Gastrocnemius medialis (tissue), 4 donors: ENCODE measurements around the gene CRYM. TPM values are rescaled to one million over a fixed set of nuclear protein-coding genes. Genes with fewer than 3 reads are reported as not detected.
"Not testable (repeated sequence)": the region's sequence is repeated elsewhere in the genome, so short reads cannot be mapped to it uniquely, and the experiment has no call there.

Experiments
- ATAC-seq, 2 donors: fragments of 150-250 bp; one replicate each; pipeline ENCODE4 v1.9.1; 2016
- DNase-seq, 2 donors: peaks; one replicate each; pipeline ENCODE4 v3.0.0-alpha.2; 2019
- H3K27ac ChIP-seq, 4 donors: fragments of 200-600 bp; sonication (generic); 1 replicate in 1 of 4; 2 replicates in 3 of 4; pipeline ENCODE4 v1.5.1; 2016 to 2018; ENCODE audit warnings: mild to moderate bottlenecking in 2 of 4, moderate library complexity in 1 of 4
- H3K27me3 ChIP-seq, 3 donors: fragments of 200-600 bp; sonication (generic) in 2 of 3; 1 replicate in 1 of 3; 2 replicates in 2 of 3; pipeline versions ENCODE4 v1.5.1 to v1.6.0; 2016 to 2019; ENCODE audit warnings: mild to moderate bottlenecking in 1 of 3, moderate library complexity in 1 of 3
- H3K36me3 ChIP-seq, 2 donors: fragments of 200-600 bp; sonication (generic) in 1 of 2; one replicate each; pipeline ENCODE4 v1.5.1; 2017 to 2018
- H3K4me1 ChIP-seq, 2 donors: fragments of 200-600 bp; sonication (generic) in 1 of 2; one replicate each; pipeline ENCODE4 v1.5.1; 2016 to 2017; ENCODE audit warnings: mild to moderate bottlenecking in 2 of 2
- H3K4me3 ChIP-seq, 4 donors: fragments of 200-600 bp; sonication (generic) in 3 of 4; 1 replicate in 1 of 4; 2 replicates in 3 of 4; pipeline ENCODE4 v1.5.1; 2016 to 2019; ENCODE audit warnings: mild to moderate bottlenecking in 2 of 4
- H3K9me3 ChIP-seq, 3 donors: fragments of 200-600 bp; sonication (generic) in 2 of 3; 1 replicate in 1 of 3; 2 replicates in 2 of 3; pipeline ENCODE4 v1.5.1; 2016 to 2019
- POLR2A ChIP-seq, 2 donors: fragments of 450-650 bp; IDR thresholded peaks; one replicate each; pipeline ENCODE4 v1.6.1; 2017; ENCODE audit warnings: antibody characterized with exemption in 2 of 2, mild to moderate bottlenecking in 2 of 2, moderate library complexity in 2 of 2
- in situ Hi-C, 4 donors: fragments of 200-750 bp; cut with MboI; loops; one replicate each; pipeline versions ENCODE4 v1.15.0 to v1.8.0; 2017; ENCODE audit warnings: low sequenced_read_pairs in 4 of 4
- intact Hi-C: fragments of 100-400 bp; cut with DNase I; formaldehyde crosslinking; loops from one replicate; pipeline ENCODE4 v1.15.1; 2023; ENCODE audit warnings: low total_unique reads
- total RNA-seq, 4 donors: library from RNA; depleted of rRNA; stranded (reverse); fragments of >200 nt; gene quantifications; one replicate each; pipeline versions ENCODE4 v1.1.0 to v1.2.3, GENCODE V29; 2016
- TF ChIP-seq, protein P1 (sequence below), 5 experiments: fragments of 450-650 bp in 3 of 5; fragments of 200-600 bp in 2 of 5; sonication (generic) in 2 of 5; IDR thresholded peaks in 4 of 5; conservative IDR thresholded peaks in 1 of 5; 1 replicate in 4 of 5; 2 replicates in 1 of 5; pipeline ENCODE4 v1.5.1; 2016 to 2019; ENCODE audit warnings: antibody characterized with exemption in 5 of 5, mild to moderate bottlenecking in 3 of 5, moderate library complexity in 3 of 5

Gene CRYM
- not detected for total RNA-seq

- in situ Hi-C loops = loop anchor here in 2 of 4 donors (25.0 kb wide), 2 partner anchors 91 to 416 kb away; no protein-coding TSS in a partner anchor
- DNase-seq = no peak
- peak in 1 of 2 donors; percentile 66 for ATAC-seq
- TF ChIP-seq, protein P1, sequence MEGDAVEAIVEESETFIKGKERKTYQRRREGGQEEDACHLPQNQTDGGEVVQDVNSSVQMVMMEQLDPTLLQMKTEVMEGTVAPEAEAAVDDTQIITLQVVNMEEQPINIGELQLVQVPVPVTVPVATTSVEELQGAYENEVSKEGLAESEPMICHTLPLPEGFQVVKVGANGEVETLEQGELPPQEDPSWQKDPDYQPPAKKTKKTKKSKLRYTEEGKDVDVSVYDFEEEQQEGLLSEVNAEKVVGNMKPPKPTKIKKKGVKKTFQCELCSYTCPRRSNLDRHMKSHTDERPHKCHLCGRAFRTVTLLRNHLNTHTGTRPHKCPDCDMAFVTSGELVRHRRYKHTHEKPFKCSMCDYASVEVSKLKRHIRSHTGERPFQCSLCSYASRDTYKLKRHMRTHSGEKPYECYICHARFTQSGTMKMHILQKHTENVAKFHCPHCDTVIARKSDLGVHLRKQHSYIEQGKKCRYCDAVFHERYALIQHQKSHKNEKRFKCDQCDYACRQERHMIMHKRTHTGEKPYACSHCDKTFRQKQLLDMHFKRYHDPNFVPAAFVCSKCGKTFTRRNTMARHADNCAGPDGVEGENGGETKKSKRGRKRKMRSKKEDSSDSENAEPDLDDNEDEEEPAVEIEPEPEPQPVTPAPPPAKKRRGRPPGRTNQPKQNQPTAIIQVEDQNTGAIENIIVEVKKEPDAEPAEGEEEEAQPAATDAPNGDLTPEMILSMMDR (IDR thresholded peaks at IDR 0.05 in 4 of 5, conservative IDR thresholded peaks at IDR 0.05 in 1 of 5) = peak in 4 of 5 experiments; percentile 17 to 81 (median 54)
- no peak for TF ChIP-seq POLR2A (IDR thresholded peaks at IDR 0.05)
- Histone ChIP-seq H3K9me3 (no peaks in the 10 kb centered on the region), H3K4me3 (peak within 1 kb of the TSS; percentile 24 to 44 (median 39)), H3K27ac (no peak within 1 kb of the TSS), H3K27me3 (peaks cover 12 to 20% (median 20%) of the 10 kb centered on the region in 3 donors), H3K36me3 (no peaks in the 10 kb centered on the region), H3K4me1 (peaks cover 3 to 5% of the 10 kb centered on the region in 2 donors)
- intact Hi-C loops = no loop called here
Measured at GRCh38 chr16:21277927-21278706, at the start of gene CRYM. CRYM (minus strand) TSS chr16:21278290; CDS start chr16:21278251, 39 bp downstream.

DNA sequence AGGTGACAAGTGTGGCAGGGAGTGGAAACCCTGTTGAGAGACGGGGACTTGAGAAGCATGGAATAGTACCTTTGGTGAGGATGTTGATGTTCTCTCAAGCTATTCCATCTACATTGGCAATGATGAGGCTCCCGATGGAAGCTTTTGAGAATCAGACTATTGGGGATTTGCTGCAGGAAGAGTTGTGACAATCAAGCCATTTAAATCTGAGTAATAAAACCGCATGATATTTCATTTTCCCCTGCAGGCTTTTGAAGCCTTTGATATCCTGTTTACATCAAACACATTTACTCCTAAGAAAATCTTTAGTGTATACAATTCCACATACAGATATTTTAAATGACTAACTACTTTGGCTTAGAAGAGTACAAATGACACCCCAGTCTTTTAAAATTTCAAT, 49.0 kb upstream of the CRYM start:
- no peaks in the 10 kb centered on the region for H3K27me3 ChIP-seq
- in situ Hi-C loops (no loop called here), intact Hi-C loops (no loop called here)
- no peaks in the 10 kb centered on the region for H3K9me3 ChIP-seq
- no peak overlapping the region for H3K4me3 ChIP-seq
- H3K4me1 ChIP-seq = no peaks in the 10 kb centered on the region
- H3K36me3 ChIP-seq = no peaks in the 10 kb centered on the region
- TF ChIP-seq, protein P1 (IDR thresholded peaks at IDR 0.05 in 4 of 5, conservative IDR thresholded peaks at IDR 0.05 in 1 of 5) = no peak
- TF ChIP-seq POLR2A (IDR thresholded peaks at IDR 0.05) = no peak
- ATAC-seq (no peak), DNase-seq (no peak)
- no peak overlapping the region for H3K27ac ChIP-seq

- Histone ChIP-seq H3K36me3 (no peaks in the 10 kb centered on the region), H3K27me3 (no peaks in the 10 kb centered on the region), H3K27ac (no peak overlapping the region), H3K4me1 (no peaks in the 10 kb centered on the region), H3K4me3 (no peak overlapping the region), H3K9me3 (no peaks in the 10 kb centered on the region)
- TF ChIP-seq, protein P1 (IDR thresholded peaks at IDR 0.05 in 4 of 5, conservative IDR thresholded peaks at IDR 0.05 in 1 of 5) = no peak
- no peak for TF ChIP-seq POLR2A (IDR thresholded peaks at IDR 0.05)
- in situ Hi-C loops (no loop called here), intact Hi-C loops (no loop called here)
- no peak for DNase-seq
- ATAC-seq = no peak
Measured at GRCh38 chr16:21326459-21326858, 48.4 kb upstream of the CRYM start.

GRCh38 chr16:21324267-21324666, 46.2 kb upstream of the CRYM start:
- Histone ChIP-seq H3K4me3 (no peak overlapping the region), H3K27ac (no peak overlapping the region), H3K4me1 (no peaks in the 10 kb centered on the region), H3K36me3 (no peaks in the 10 kb centered on the region), H3K9me3 (no peaks in the 10 kb centered on the region), H3K27me3 (no peaks in the 10 kb centered on the region)
- intact Hi-C loops = no loop called here
- DNase-seq (no peak), ATAC-seq (no peak)
- TF ChIP-seq, protein P1 (IDR thresholded peaks at IDR 0.05 in 4 of 5, conservative IDR thresholded peaks at IDR 0.05 in 1 of 5) = no peak
- TF ChIP-seq POLR2A (IDR thresholded peaks at IDR 0.05) = no peak
- in situ Hi-C loops = no loop called here

DNA sequence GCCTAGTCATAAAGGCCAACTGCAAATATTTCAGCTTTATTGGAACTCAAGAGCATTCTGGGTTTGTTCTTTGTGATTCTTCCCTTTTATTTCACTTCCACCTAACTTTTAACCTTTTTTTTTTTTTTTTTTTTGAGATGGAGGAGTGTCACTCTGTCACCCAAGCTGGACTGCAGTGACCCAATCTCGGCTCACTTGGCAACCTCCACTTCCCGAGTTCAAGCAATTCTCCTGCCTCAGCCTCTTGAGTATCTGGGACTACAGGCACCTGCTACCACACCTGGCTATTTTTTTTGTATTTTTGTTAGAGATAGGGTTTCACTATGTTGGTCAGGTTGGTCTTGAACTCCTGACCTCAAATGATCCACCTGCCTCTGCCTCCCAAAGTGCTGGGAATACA, 44.2 kb upstream of the CRYM start:
- H3K36me3 ChIP-seq, H3K9me3 ChIP-seq, H3K4me3 ChIP-seq, H3K27ac ChIP-seq, intact Hi-C loops, H3K27me3 ChIP-seq, ATAC-seq, H3K4me1 ChIP-seq, DNase-seq, in situ Hi-C loops: not testable (repeated sequence)
